HAP-1 (cell line): Measurements from ENCODE around the gene ASCL4.

ENCODE experiments used
- DNase-seq, 2 experiments: peaks; one replicate each; pipeline ENCODE4 v3.0.0-alpha.2; 2016 to 2020; ENCODE audit warnings: low spot score in 2 of 2
- H3K27me3 ChIP-seq: fragments of 250-450 bp; sonication (Bioruptor Pico); 2 replicates; pipeline ENCODE4 v1.5.1; 2020; ENCODE audit warnings: low read depth, mild to moderate bottlenecking, moderate library complexity
- H3K36me3 ChIP-seq: fragments of 250-450 bp; sonication (Bioruptor Pico); replicated peaks from 2 replicates; pipeline ENCODE4 v1.5.1; 2020; ENCODE audit warnings: mild to moderate bottlenecking
- H3K4me1 ChIP-seq: fragments of 250-450 bp; sonication (Bioruptor Pico); 2 replicates; pipeline ENCODE4 v1.5.1; 2020; ENCODE audit warnings: mild to moderate bottlenecking
- H3K4me3 ChIP-seq: fragments of 250-450 bp; sonication (Bioruptor Pico); 2 replicates; pipeline ENCODE4 v1.5.1; 2020; ENCODE audit warnings: mild to moderate bottlenecking, moderate library complexity
- H3K9me3 ChIP-seq: fragments of 250-450 bp; sonication (Bioruptor Pico); 2 replicates; pipeline ENCODE4 v1.5.1; 2020; ENCODE audit warnings: mild to moderate bottlenecking, moderate library complexity
- in situ Hi-C: fragments of 300-500 bp; cut with MboI; formaldehyde crosslinking; loops from 3 replicates; pipeline ENCODE4 v1.14.3; 2020; ENCODE audit warnings: low sequenced_read_pairs, inconsistent platforms, mixed read lengths

ASCL4 gene

DNA sequence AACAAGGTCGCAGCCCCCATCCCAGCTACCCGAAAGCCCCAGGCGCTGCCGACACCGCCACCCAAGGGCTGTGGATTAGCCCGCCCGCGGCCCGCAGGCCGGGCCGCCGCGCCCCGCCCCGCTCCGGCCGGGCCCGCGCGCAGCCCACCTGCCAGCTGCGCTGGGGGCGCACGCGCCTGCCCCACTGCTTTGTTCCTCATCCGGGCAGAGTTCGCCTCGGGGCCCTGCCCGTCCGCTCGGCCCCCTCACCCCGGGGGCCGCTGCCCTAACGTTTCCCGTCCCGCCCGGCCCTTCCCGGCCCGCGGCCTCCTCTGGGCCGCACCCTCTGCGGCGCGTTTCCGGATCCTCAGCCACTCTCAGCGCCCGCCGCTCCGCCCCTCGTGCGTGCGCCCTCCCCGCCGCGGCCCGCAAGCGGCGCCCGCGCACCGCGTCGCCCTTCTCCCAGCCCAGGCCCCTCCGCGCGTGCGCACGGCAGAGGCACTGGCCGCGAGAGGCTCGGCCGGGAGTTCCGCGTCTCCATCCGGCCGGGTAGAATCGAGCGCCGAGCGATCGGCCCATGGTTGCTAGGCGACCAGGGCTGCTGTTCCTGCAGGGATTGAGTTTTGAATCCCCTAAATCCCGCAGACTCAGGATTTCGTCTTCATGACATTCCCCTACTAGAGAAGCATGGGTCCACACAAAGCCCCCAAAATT, 13.5 kb upstream of the ASCL4 start, which contains the start of gene PRDM4:
Gene PRDM4, minus strand, starts transcription at position 329 of the 693 bp plus-strand sequence. CDS start 622 bp downstream, outside the sequence.
- Histone ChIP-seq H3K4me1 (peaks cover 6% of the 10 kb centered on the region), H3K27me3 (no peaks in the 10 kb centered on the region), H3K36me3 (peaks cover 30% of the 10 kb centered on the region), H3K4me3 (peak within 1 kb of the TSS; percentile 81), H3K9me3 (no peaks in the 10 kb centered on the region)
- in situ Hi-C loops: no loop called here
- peak; percentile 86 to 93 for DNase-seq

DNA sequence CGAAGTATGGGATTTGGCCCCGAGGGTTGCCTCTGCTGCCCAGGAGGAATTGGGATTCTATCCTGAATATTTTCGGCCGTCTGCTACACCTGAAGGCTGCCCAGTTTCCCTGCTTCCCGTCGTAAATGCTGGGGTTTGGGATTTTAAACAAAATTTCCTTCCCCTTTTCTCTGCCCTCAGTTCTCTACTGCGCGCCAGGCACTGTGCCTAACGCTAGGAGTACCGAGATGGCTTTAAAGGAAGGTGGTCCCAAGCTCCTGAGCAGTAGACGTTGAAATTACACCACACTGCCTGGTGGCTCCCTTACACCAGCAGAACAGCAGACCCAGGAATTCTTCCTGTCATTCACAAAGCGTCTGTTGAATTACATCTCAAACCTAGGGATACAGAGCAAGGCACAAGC, 13.0 kb upstream of the ASCL4 start:
- H3K9me3 ChIP-seq: no peaks in the 10 kb centered on the region
- peak overlapping the region; percentile 81 for H3K4me3 ChIP-seq
- in situ Hi-C loops: no loop called here
- no peaks in the 10 kb centered on the region for H3K27me3 ChIP-seq
- H3K4me1 ChIP-seq: peaks cover 6% of the 10 kb centered on the region
- no peak for DNase-seq
- peaks cover 24% of the 10 kb centered on the region for H3K36me3 ChIP-seq

DNA sequence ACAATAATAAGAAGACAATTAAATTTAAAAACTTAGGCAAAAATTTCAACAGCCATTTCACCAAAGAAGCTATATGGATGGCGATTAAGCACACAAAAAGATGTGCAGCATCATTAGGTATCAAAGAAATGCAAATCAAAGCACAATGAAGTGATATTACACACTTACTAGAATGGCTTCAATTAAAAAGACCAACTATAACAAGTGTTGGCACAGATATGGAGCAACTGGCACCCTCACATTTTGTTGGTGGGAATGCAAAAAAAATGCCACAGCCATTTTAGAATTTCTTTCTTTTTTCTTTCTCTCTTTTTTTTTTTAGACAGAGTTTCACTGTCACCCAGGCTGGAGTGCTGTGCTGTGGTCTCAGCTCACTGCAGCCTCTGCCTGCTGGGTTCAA, 11.6 kb upstream of the ASCL4 start:
- no peaks in the 10 kb centered on the region for H3K9me3 ChIP-seq
- H3K4me3 ChIP-seq: no peak overlapping the region
- peaks cover 6% of the 10 kb centered on the region for H3K4me1 ChIP-seq
- in situ Hi-C loops: no loop called here
- DNase-seq: no peak
- H3K36me3 ChIP-seq: peaks cover 11% of the 10 kb centered on the region
- no peaks in the 10 kb centered on the region for H3K27me3 ChIP-seq

DNA sequence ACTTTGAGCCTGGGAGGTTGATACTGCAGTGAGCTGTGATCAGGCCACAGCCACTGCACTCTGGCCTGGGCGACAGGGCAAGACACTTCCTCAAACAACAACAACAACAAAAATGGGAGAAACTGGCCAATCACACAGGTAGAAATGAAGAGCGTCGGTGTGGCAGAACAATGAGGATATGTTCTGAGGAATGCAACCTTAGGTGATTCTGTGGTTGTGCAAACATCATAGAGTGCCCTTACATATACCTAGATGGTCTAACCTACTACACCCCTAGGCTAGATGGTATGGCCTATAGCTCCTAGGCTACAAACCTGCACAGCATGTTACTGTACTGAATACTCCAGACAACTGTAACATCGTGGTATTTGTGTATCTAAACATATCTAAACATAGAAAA, 9.9 kb upstream of the ASCL4 start:
- Histone ChIP-seq H3K9me3 (no peaks in the 10 kb centered on the region), H3K4me3 (no peak overlapping the region), H3K4me1 (no peaks in the 10 kb centered on the region), H3K36me3 (no peaks in the 10 kb centered on the region), H3K27me3 (peaks cover under 1% of the 10 kb centered on the region; the same call in 1 of the 2 replicates)
- DNase-seq: no peak
- in situ Hi-C loops: no loop called here

DNA sequence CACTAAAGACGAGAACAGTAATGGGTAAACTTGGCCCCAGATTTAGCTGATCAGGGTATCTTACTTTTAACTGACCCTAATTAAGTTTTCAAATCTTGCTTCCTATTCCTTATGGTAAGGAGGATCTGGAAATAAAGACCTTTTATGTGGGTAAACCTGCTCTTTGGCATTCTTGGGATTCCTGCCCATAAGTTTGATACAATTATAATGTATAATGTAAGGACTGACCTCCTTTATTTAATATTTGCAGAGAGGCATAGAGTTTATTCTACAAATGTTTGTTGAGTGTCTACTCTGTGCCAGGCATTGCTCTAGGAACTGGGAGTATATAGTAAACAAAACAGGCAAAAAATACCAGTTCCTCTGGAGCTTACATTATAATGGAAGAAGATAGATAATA, 9.2 kb upstream of the ASCL4 start:
- H3K9me3 ChIP-seq: no peaks in the 10 kb centered on the region
- H3K27me3 ChIP-seq: peaks cover 5% of the 10 kb centered on the region; the same call in 1 of the 2 replicates
- in situ Hi-C loops: no loop called here
- DNase-seq: no peak
- H3K36me3 ChIP-seq: no peaks in the 10 kb centered on the region
- H3K4me1 ChIP-seq: no peaks in the 10 kb centered on the region
- H3K4me3 ChIP-seq: no peak overlapping the region

DNA sequence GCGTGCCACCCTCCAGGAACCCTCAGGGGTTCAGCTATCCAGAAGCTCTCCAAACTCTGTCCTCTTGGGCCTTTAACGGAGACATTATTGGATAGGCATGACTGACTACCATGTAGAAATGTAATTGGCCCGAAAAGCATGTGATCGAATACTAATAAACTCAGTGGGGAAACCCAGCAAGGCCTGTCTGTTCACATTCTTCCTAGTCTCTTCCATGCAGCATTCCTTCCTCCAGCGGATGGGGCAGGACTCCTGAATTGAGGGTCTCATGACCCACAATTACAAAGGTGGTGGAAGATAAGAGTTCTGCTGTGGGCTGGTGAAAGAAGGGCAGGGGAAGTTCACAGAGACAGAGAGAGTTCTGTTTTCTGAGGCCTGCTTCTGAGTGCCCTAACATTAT, 7.0 kb upstream of the ASCL4 start:
- H3K9me3 ChIP-seq: no peaks in the 10 kb centered on the region
- DNase-seq: no peak
- H3K4me3 ChIP-seq: no peak overlapping the region
- in situ Hi-C loops: no loop called here
- no peaks in the 10 kb centered on the region for H3K4me1 ChIP-seq
- no peaks in the 10 kb centered on the region for H3K36me3 ChIP-seq
- peaks cover 9% of the 10 kb centered on the region for H3K27me3 ChIP-seq

DNA sequence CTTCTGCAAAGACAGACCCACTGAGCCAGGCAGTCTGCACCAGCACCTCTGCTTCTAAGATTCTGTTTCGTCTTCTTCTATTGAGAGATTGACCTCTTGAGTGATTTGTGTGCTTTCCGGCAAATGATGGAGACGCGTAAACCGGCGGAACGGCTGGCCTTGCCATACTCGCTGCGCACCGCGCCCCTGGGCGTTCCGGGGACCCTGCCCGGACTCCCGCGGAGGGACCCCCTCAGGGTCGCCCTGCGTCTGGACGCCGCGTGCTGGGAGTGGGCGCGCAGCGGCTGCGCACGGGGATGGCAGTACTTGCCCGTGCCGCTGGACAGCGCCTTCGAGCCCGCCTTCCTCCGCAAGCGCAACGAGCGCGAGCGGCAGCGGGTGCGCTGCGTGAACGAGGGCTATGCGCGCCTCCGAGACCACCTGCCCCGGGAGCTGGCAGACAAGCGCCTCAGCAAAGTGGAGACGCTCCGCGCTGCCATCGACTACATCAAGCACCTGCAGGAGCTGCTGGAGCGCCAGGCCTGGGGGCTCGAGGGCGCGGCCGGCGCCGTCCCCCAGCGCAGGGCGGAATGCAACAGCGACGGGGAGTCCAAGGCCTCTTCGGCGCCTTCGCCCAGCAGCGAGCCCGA, 703 bp downstream of the ASCL4 start:
- in situ Hi-C loops: no loop called here
- no peak for DNase-seq
- H3K9me3 ChIP-seq: no peaks in the 10 kb centered on the region
- no peaks in the 10 kb centered on the region for H3K36me3 ChIP-seq
- H3K4me3 ChIP-seq: no peak overlapping the region
- peaks cover 42% of the 10 kb centered on the region for H3K27me3 ChIP-seq
- H3K4me1 ChIP-seq: no peaks in the 10 kb centered on the region

DNA sequence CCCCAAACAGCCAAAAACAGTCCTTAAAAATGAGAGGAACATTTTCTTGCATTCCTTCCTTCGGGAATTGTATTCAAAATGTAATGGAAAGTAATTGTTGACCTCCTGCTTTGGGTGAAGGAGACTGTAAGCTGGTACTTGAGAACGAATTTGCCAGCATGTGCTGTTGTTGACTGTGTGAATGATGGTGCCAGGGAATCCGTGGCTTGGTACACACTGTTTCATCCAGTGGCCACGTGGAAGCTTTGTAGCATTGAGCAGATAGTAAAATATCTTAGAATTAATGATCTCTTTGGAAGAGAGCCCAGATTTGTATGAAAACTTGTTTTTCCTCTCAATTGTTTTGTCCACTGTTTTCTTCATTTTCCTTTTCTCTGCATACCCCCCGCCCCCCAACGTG, 1.7 kb downstream of the ASCL4 start:
- in situ Hi-C loops: no loop called here

DNA sequence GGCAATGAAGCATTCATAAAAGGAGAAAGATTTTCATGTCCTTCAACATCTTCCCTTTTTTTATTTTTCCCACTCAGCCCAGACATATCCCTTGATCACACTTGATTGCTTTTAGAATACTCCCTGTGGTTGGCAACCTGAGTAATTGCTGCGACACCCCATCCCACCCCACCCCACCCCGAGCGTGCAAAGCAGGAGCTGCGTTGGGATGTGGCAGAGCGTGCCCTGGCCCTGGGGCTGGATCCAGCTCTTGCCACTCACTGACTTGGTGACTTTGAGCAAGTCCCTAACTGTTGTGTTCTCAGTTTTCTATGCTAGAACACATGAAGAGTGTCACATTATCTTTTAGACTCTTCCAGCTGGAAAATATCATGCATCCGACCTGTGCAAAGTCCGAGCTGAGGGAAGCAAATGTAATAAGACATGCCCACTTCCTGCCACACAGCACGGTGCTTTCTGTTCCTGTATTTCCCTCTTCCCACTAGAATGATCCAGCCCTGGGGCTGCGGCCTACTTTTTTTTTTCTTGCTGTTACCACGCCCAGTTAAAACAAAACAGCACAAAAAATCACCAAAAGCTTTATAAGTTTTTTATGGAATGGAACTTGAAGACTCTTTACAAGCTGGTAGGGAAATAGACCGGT, 4.0 kb downstream of the ASCL4 start:
- Histone ChIP-seq H3K36me3 (no peaks in the 10 kb centered on the region), H3K4me3 (no peak overlapping the region), H3K27me3 (peaks cover 31% of the 10 kb centered on the region), H3K9me3 (no peaks in the 10 kb centered on the region), H3K4me1 (no peaks in the 10 kb centered on the region)
- in situ Hi-C loops: no loop called here
- no peak for DNase-seq

More for the DNA sequence above, 1.7 kb downstream of the ASCL4 start:
- H3K4me3 ChIP-seq: no peak overlapping the region
- DNase-seq: no peak
- H3K36me3 ChIP-seq: no peaks in the 10 kb centered on the region
- H3K27me3 ChIP-seq: peaks cover 40% of the 10 kb centered on the region
- H3K4me1 ChIP-seq: no peaks in the 10 kb centered on the region
- no peaks in the 10 kb centered on the region for H3K9me3 ChIP-seq

DNA sequence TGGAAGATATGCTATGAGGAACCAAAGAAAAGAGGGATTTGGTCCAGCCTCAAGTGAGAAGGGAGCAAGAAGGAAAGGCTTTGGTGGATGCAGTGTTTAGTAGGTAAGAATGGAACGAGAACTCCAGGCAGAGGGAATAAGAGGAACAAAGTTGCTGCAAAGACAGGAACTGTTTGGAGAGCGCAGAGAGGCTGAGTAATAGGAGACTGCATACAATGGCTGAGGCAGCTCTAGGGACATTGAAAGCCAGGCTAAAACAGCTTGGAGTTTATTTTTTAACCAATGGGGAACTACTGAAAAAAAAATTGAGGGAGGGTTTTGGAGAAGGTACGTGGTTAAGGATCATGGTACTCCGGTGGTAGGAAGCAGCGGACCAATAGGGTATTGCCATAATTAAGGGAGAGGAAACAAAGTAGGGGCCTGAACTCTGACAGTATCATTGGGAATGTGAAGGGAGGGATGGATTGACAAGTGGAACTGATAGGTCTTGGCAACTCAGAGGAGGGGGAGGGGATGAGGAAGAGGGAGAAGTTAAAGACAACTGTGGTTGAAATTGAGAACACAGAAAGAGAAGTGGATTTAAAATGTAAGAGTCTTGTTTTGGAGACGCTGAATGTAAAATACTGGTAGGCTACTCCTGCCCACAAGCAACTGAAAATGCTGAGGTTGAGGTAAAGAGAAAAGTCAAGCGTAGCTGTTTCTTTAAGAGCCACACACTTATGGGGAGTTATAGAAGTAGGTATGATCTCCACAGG, 4.8 kb downstream of the ASCL4 start:
- H3K27me3 ChIP-seq: peaks cover 24% of the 10 kb centered on the region
- H3K36me3 ChIP-seq: no peaks in the 10 kb centered on the region
- DNase-seq: no peak
- in situ Hi-C loops: no loop called here
- H3K9me3 ChIP-seq: no peaks in the 10 kb centered on the region
- no peaks in the 10 kb centered on the region for H3K4me1 ChIP-seq
- H3K4me3 ChIP-seq: no peak overlapping the region

DNA sequence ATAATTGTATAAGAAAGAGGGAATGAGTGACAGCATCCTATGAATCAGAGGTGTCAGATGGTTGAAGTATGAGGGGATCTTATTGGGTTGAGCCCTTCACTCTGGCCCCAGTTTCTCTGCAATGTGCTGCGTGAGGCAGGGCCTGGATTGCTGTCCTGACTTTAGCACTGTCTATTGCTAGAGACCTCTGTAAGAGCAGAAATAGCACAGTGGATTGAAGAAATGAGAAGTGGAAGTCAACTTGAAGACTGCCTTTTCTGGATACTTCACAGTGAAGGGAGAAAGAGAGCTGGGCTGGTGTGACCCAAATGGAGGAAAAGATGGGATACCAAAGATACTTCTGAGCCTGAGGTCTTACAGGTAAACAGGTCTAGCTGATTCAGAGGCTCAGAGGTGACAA, 5.8 kb downstream of the ASCL4 start:
- DNase-seq: no peak
- Histone ChIP-seq H3K36me3 (no peaks in the 10 kb centered on the region), H3K4me3 (no peak overlapping the region), H3K27me3 (peaks cover 16% of the 10 kb centered on the region), H3K4me1 (no peaks in the 10 kb centered on the region), H3K9me3 (no peaks in the 10 kb centered on the region)
- in situ Hi-C loops: no loop called here

DNA sequence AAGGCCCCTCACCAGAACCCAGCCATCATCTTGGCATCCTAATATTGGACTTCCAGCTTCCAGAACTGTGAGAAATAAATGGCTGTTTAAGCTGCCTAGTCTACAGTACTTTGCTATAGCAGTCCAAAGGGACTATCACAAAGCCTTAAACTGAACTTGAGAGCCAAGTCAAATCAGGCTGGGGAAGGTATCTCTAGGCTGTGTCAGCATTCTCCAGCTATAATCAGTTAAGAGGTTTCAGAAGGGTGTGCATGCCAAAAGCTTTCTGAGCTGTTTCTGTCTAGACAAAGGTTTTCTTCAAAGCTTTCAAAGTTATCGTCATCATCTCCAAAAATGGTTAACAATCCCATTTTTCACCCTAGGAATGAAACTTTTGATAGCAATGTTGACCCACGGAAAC, 7.6 kb downstream of the ASCL4 start:
- H3K27me3 ChIP-seq: peaks cover 5% of the 10 kb centered on the region; the same call in 1 of the 2 replicates
- no peaks in the 10 kb centered on the region for H3K4me1 ChIP-seq
- no peak overlapping the region for H3K4me3 ChIP-seq
- no peak for DNase-seq
- H3K9me3 ChIP-seq: no peaks in the 10 kb centered on the region
- no peaks in the 10 kb centered on the region for H3K36me3 ChIP-seq
- in situ Hi-C loops: no loop called here

DNA sequence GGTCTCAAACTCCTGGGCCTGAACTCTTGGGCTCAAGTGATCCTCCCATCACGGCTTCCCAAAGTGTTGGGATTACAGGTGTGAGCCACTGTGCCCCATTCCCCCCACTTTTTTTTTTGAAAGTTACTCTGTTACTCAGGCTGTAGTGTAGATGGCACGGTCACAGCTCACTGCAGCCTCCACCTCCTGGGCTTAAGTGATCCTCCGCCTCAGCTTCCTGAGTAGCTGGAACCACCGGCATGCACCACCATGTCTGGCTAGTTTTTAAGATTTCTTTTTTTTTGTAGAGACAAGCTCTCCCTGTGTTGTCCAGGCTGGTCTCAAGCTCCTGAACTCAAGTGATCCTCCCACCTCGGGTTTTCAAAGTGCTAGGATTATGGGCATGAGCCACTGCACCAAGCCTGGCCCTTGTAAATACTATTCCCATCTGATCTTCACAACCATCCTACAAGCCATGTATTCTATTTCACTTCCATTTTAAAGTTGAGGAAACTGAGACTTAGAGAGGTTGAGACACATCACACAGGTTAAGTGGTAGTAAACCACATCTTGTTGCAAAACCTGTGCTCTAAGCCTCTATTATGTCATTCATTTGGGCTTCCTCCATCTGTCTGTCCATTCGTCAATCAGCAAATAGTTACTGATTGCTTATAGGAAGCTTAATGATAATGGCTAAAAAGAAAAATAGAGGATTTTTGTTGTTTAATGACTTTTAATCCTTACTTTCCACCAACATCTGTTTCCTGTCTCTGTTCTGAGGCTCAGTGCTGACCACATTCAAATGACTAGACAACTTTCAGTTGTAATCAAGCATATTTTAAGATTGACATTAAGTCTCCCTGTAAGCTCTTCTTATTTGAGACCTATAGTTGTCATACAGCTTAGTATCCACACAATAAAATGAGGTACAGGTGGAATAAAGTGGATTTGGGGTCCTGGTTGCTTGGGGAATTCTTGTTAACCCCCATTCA, 9.2 kb downstream of the ASCL4 start:
- no peak for DNase-seq
- no peak overlapping the region for H3K4me3 ChIP-seq
- in situ Hi-C loops: no loop called here

More for the DNA sequence above, 9.2 kb downstream of the ASCL4 start:
- no peaks in the 10 kb centered on the region for H3K36me3 ChIP-seq
- H3K27me3 ChIP-seq: no peaks in the 10 kb centered on the region; the same call in 1 of the 2 replicates
- H3K9me3 ChIP-seq: no peaks in the 10 kb centered on the region
- H3K4me1 ChIP-seq: no peaks in the 10 kb centered on the region
